SIG-M5 (cell line): Measurements from ENCODE around the gene ID4.

Source experiments
- DNase-seq: peaks from one replicate; lab custom pipeline; 2025; lab: John Stamatoyannopoulos, UW

The ID4 gene

GRCh38 chr6:19857703-19858102 is 20.5 kb downstream of the ID4 start:
- DNase-seq, result no peak

GRCh38 chr6:19860235-19860877 is 23.2 kb downstream of the ID4 start:
- DNase-seq, result no peak

DNA sequence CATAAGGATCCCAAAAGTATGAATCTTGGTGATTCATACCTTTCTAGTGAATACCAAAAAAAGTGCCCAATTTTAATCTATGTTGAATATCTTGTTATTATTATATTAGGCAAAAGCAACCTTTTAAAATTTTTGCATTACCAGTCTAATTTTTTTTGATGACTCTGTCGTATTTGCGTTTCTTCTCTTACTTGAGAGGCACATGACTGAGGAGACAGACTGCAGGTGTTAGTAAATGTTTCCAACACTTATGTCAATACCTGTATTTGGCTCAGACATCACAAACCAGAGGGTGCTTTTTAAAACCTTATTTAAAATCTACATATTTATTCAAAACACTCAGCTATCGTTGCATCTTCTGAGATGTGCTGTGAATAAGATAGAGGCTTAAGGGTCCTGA is 27.1 kb downstream of the ID4 start:
- no peak for DNase-seq

DNA sequence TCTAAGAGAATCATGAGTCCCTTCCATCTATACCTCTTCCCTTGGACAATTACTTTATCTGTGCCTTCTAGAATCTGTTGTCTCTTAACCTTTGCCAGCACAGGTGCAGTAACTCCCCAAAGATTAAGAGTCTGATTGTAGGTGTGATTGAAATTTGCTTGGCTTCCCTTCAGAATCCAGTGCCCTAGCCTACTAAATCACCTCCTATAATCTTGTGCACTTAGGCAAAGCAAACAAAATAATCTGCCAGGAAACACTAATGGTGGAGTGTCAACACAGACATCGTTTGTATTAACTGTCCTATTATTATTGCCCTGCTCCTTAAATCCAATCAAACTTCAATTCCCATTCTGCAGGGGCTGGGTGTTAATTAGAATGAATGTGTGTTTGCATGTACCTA is 28.0 kb downstream of the ID4 start:
- no peak for DNase-seq

- no peak for DNase-seq
Observed at GRCh38 chr6:19866173-19866984, 29.2 kb downstream of the ID4 start.

DNA sequence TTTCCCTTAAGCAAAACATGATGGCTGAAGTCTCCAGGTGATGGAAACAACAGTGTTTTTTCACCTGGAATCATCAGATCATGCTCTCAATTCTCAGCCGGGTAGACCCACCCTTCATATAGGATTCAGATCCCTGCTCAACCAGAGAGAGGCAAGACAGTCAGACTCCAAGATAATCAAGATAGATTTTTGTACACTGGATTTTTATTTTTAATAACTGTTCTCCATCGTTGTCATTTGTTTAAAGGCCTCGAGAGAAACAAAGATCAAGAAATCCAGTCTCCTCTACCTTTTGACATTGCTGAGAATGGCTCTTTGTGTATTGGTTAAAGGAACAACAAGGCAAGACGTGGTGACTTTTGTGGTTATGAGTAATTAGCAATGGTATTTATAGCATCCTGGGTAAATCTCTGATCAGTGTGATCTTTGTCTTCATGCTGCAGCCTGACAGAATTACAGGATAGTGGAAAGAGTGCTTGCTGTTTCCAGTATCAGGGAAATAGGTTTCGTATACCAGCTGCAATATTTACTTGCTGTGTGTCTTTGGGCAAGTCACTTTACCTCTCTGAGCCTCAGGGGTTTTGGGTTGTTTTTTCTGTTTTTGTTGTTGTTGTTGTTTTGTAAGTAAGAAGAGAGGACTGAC is 29.9 kb downstream of the ID4 start:
- DNase-seq, result no peak

DNA sequence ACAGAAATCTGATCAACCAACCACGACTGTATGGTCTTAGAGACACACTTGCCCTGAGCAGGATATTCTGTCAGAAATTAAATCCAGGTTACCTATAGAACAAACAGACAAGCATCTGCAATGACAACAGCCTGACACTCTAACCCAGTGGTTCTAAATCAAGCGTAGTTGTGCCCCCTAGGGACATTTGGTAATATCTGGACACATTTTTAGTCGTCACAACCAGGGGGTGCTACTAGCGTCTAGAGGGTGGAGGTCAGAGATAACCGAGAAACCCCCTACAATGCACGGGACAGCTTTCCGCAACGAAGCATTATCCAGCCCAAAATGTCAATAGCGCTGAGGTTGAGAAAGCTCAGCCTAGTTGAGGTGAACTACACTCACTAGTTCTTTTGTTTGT is 32.3 kb downstream of the ID4 start:
- DNase-seq, result no peak

DNA sequence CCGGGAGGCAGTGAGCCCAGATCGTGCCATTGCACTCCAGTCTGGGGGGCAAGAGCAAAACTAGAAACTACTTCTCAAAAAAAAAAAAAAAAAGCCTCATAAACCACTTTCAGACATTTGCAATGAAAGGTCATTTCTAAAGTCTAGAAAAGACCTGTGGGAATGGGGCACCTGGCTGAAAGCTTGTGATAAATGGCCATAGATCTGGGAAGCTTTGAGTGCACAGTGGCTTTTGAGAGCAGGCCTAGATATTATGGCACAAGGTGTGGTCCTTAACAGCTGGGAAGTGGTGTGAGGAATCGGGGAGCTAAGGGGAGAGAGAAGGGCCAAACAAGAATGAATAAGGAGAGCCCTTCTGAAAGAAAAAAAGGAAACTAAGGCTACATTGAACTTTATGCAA is 33.2 kb downstream of the ID4 start:
- no peak for DNase-seq

- no peak for DNase-seq
Observed at GRCh38 chr6:19873031-19873430, 35.9 kb downstream of the ID4 start.

DNA sequence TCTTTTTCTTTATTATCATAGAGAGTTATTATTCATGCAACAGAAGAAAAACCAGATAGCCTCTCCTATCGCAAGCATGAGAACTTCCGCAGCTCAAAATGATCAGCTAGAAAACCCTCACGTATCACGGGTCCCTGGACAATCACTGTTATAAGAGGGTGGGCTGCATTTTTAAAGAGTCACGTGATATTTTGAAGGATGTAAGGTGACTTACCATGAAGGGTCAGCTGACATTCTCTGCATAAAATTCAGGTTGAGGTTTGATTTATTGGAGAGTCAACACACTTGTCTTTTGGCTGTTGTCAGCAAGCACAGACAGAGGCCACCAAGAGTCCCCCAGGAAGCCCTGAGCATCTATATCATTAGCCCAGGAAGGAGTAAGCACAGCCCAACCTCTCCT is 39.5 kb downstream of the ID4 start:
- no peak for DNase-seq

GRCh38 chr6:19879663-19880062 is 42.5 kb downstream of the ID4 start:
- DNase-seq, result no peak

DNA sequence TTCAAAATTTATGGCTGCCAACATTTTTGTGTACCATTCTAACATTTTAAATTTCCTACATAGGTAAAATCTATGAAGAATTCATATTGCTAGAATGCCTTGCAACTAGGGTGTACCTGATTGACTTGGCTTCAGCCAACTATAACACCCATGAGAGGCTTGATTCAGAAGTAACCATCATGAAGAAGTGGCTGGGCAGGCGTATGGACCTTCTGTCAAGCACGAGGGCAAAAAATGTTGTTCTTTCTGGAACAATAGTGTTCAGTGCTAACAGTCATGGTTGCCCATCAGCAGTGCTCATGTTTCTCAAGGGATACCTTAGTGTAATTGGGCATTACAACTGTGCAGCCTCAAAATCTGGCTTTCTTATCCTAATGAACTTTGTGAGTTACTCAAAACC is 42.9 kb downstream of the ID4 start:
- no peak for DNase-seq

- no peak for DNase-seq
Observed at GRCh38 chr6:19891451-19891850, 54.3 kb downstream of the ID4 start.
